Effector CD4-positive, alpha-beta T cell (primary cell): ENCODE data around the gene WDR82.
A peak's percentile ranks its signal among the peaks of the same experiment; 100 is the strongest.

Experiments
- DNase-seq: peaks from one replicate; pipeline ENCODE4 v3.0.0-alpha.2; 2020
- total RNA-seq: gene quantifications from one replicate; lab custom pipeline; 2026; lab: John Stamatoyannopoulos, UW

WDR82 gene
- 295 reads per million, percentile 95 among the genes with 10 or more reads in this experiment for total RNA-seq

- peak; percentile 97 for DNase-seq
Observed at GRCh38 chr3:52278510-52279069, at the start of gene WDR82. Gene WDR82, minus strand, starts transcription at chr3:52278649. Its CDS starts 288 bp downstream, at chr3:52278361.

- DNase-seq, result no peak
Observed at GRCh38 chr3:52327486-52328290, 49.2 kb upstream of the WDR82 start.

- DNase-seq, result no peak
Observed at GRCh38 chr3:52326976-52327375, 48.5 kb upstream of the WDR82 start.

- DNase-seq, result no peak
Observed at GRCh38 chr3:52325686-52326085, 47.2 kb upstream of the WDR82 start.

- DNase-seq, result no peak
Observed at GRCh38 chr3:52324676-52325075, 46.2 kb upstream of the WDR82 start.

GRCh38 chr3:52323526-52324295 is 45.3 kb upstream of the WDR82 start:
- no peak for DNase-seq

- no peak for DNase-seq
Observed at GRCh38 chr3:52322466-52322865, 44.0 kb upstream of the WDR82 start.

GRCh38 chr3:52321481-52321880 is 43.0 kb upstream of the WDR82 start:
- DNase-seq, result no peak

GRCh38 chr3:52319921-52320595 is 41.6 kb upstream of the WDR82 start:
- DNase-seq, result no peak

- no peak for DNase-seq
Observed at GRCh38 chr3:52318186-52318816, 39.9 kb upstream of the WDR82 start.

- DNase-seq, result peak; percentile 68
Observed at GRCh38 chr3:52317208-52318000, 39.0 kb upstream of the WDR82 start.

GRCh38 chr3:52315977-52316764 is 37.7 kb upstream of the WDR82 start, which contains the start of gene DNAH1:
Gene DNAH1, plus strand, starts transcription at chr3:52316319. Its CDS starts 6,124 bp downstream, at chr3:52322443.
- DNase-seq, result no peak

- DNase-seq, result no peak
Observed at GRCh38 chr3:52315006-52315405, 36.6 kb upstream of the WDR82 start.

GRCh38 chr3:52314489-52314888 is 36.0 kb upstream of the WDR82 start:
- DNase-seq, result no peak

- DNase-seq, result no peak
Observed at GRCh38 chr3:52313774-52314188, 35.3 kb upstream of the WDR82 start.

- no peak for DNase-seq
Observed at GRCh38 chr3:52313188-52313773, 34.8 kb upstream of the WDR82 start.

GRCh38 chr3:52311576-52312119 is 33.2 kb upstream of the WDR82 start:
- DNase-seq, result no peak

GRCh38 chr3:52310861-52311575 is 32.6 kb upstream of the WDR82 start:
- DNase-seq, result peak; percentile 14

GRCh38 chr3:52308308-52308707 is 29.9 kb upstream of the WDR82 start:
- DNase-seq, result no peak
